H7 (cell line): ENCODE results near the gene CYRIA. TPM values are rescaled to one million over a fixed set of nuclear protein-coding genes. Genes with fewer than 3 reads are reported as not detected.

Experiments used
- DNase-seq: peaks from one replicate; pipeline ENCODE4 v3.0.0; 2012
- H3K27me3 ChIP-seq: 2 replicates; pipeline ENCODE4 v1.6.0; 2011; ENCODE audit warnings: mild to moderate bottlenecking, low read length; ENCODE audit not compliant: control insufficient read depth, insufficient read depth
- H3K36me3 ChIP-seq: replicated peaks from 2 replicates; pipeline ENCODE4 v1.5.1; 2011; ENCODE audit warnings: low read length; ENCODE audit not compliant: control insufficient read depth, insufficient read depth
- H3K4me3 ChIP-seq: 2 replicates; pipeline ENCODE4 v1.5.1; 2011; ENCODE audit warnings: low read depth, mild to moderate bottlenecking, control low read depth, low read length, moderate library complexity; ENCODE audit not compliant: insufficient read depth
- total RNA-seq: library from RNA; depleted of rRNA; stranded (reverse); fragments of >200 nt; shearing (Covaris generic); gene quantifications from 2 replicates; pipeline ENCODE4 v1.2.3, GENCODE V29; 2014

The CYRIA gene
- total RNA-seq, 1 experiment from 2014 or later, result 1.5 TPM

- H3K36me3 ChIP-seq, result no peaks in the 10 kb centered on the region
- H3K27me3 ChIP-seq, result no peaks in the 10 kb centered on the region
- DNase-seq, result no peak
- H3K4me3 ChIP-seq, result no peak overlapping the region
Observed at GRCh38 chr2:16650287-16651249, 15.1 kb downstream of the CYRIA start.

GRCh38 chr2:16649353-16650286, 16.0 kb downstream of the CYRIA start:
- DNase-seq, result no peak
- no peak overlapping the region for H3K4me3 ChIP-seq
- no peaks in the 10 kb centered on the region for H3K36me3 ChIP-seq
- no peaks in the 10 kb centered on the region for H3K27me3 ChIP-seq

GRCh38 chr2:16647992-16648617, 17.5 kb downstream of the CYRIA start:
- Histone ChIP-seq H3K27me3 (no peaks in the 10 kb centered on the region), H3K4me3 (no peak overlapping the region), H3K36me3 (no peaks in the 10 kb centered on the region)
- DNase-seq, result no peak

GRCh38 chr2:16645775-16646559, 19.7 kb downstream of the CYRIA start:
- Histone ChIP-seq H3K4me3 (no peak overlapping the region), H3K27me3 (no peaks in the 10 kb centered on the region), H3K36me3 (no peaks in the 10 kb centered on the region)
- no peak for DNase-seq

- H3K4me3 ChIP-seq, result no peak overlapping the region
- no peak for DNase-seq
- no peaks in the 10 kb centered on the region for H3K27me3 ChIP-seq
- H3K36me3 ChIP-seq, result no peaks in the 10 kb centered on the region
Observed at GRCh38 chr2:16645088-16645487, 20.5 kb downstream of the CYRIA start.

GRCh38 chr2:16644221-16644925, 21.3 kb downstream of the CYRIA start:
- Histone ChIP-seq H3K27me3 (no peaks in the 10 kb centered on the region), H3K4me3 (no peak overlapping the region), H3K36me3 (no peaks in the 10 kb centered on the region)
- no peak for DNase-seq

GRCh38 chr2:16643099-16643498, 22.5 kb downstream of the CYRIA start:
- no peak overlapping the region for H3K4me3 ChIP-seq
- no peaks in the 10 kb centered on the region for H3K36me3 ChIP-seq
- DNase-seq, result no peak
- H3K27me3 ChIP-seq, result no peaks in the 10 kb centered on the region

GRCh38 chr2:16642088-16642487, 23.5 kb downstream of the CYRIA start:
- no peak overlapping the region for H3K4me3 ChIP-seq
- no peaks in the 10 kb centered on the region for H3K36me3 ChIP-seq
- no peaks in the 10 kb centered on the region for H3K27me3 ChIP-seq
- DNase-seq, result no peak

- DNase-seq, result no peak
- Histone ChIP-seq H3K36me3 (no peaks in the 10 kb centered on the region), H3K4me3 (no peak overlapping the region), H3K27me3 (no peaks in the 10 kb centered on the region)
Observed at GRCh38 chr2:16641509-16641908, 24.1 kb downstream of the CYRIA start.

- no peak for DNase-seq
- Histone ChIP-seq H3K27me3 (no peaks in the 10 kb centered on the region), H3K4me3 (no peak overlapping the region)
Observed at GRCh38 chr2:16640867-16641266, 24.8 kb downstream of the CYRIA start.

GRCh38 chr2:16640001-16640700, 25.5 kb downstream of the CYRIA start:
- Histone ChIP-seq H3K36me3 (no peaks in the 10 kb centered on the region), H3K4me3 (no peak overlapping the region), H3K27me3 (no peaks in the 10 kb centered on the region)
- DNase-seq, result no peak

More at GRCh38 chr2:16640867-16641266, 24.8 kb downstream of the CYRIA start:
- H3K36me3 ChIP-seq, result no peaks in the 10 kb centered on the region

- no peaks in the 10 kb centered on the region for H3K27me3 ChIP-seq
- DNase-seq, result no peak
- H3K36me3 ChIP-seq, result no peaks in the 10 kb centered on the region
- H3K4me3 ChIP-seq, result no peak overlapping the region
Observed at GRCh38 chr2:16639431-16639830, 26.2 kb downstream of the CYRIA start.

- Histone ChIP-seq H3K27me3 (no peaks in the 10 kb centered on the region), H3K36me3 (no peaks in the 10 kb centered on the region), H3K4me3 (no peak overlapping the region)
- no peak for DNase-seq
Observed at GRCh38 chr2:16638946-16639345, 26.7 kb downstream of the CYRIA start.
